Measurements from ENCODE around the gene MTOR. TPM values are rescaled to one million over a fixed set of nuclear protein-coding genes. Genes with fewer than 3 reads are reported as not detected.

MTOR gene
- total RNA-seq, 1 donor from 2014 or later = 43.6 TPM

DNA sequence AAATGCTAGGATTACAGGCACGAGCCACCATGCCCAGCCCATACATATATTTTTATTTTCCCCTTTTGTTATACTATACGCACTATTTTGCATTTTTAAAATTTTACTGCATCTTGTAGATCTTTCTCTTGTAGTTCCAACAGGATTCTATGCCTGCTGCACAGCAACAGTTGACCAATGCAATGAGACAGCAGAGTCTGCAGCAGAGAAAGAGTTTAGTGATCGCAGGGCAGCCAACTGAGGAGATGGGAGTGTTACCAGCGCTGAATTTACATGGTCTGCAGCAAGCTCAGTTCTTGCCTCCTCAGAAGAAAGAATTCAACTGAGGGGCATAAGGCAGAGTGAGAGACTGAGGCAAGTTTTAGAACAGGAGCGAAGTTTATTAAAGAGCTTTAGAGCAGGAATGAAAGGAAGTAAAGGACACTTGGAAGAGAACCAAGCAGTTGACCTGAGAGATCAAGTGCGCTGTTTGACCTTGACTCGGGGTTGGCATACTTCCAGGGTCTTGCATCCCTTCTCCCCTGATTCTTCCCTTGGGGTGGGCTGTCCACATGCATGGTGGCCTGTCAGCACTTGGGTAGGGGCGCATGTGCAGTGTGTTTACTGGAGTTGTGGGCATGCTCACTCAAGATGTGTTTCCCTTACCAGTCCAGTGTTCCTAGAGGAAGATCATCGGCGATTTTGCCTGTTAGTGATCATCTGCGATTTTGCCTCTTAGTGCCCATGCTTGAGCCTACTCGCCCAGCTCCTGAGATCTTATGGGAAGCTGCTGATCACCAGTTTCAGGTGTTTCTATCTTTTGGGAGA is 4.1 kb upstream of the MTOR start:
- Mint-ChIP-seq H3K36me3 (ENCODE audit: low read depth, unreplicated experiment) (no peaks in the 10 kb centered on the region), H3K4me1 (ENCODE audit: low read depth, unreplicated experiment) (no peaks in the 10 kb centered on the region), H3K4me3 (ENCODE audit: unreplicated experiment) (no peak overlapping the region), H3K27ac (ENCODE audit: unreplicated experiment) (no peak overlapping the region), H3K27me3 (ENCODE audit: low read depth, unreplicated experiment) (no peaks in the 10 kb centered on the region), H3K9me3 (ENCODE audit: unreplicated experiment) (no peaks in the 10 kb centered on the region)
- Histone ChIP-seq H3K27ac (ENCODE audit: low read depth, low read length) (no peak overlapping the region), H3K4me3 (ENCODE audit: insufficient read depth, low read depth, low read length) (no peak overlapping the region), H3K79me2 (ENCODE audit: insufficient read depth, low read length) (peaks cover 8% of the 10 kb centered on the region), H3K9me3 (ENCODE audit: insufficient read depth, low read depth, low read length) (no peaks in the 10 kb centered on the region), H3K27me3 (ENCODE audit: insufficient read depth, low read length) (no peaks in the 10 kb centered on the region), H2AFZ (ENCODE audit: low read depth, low read length) (no peak overlapping the region), H3K9ac (ENCODE audit: low read length) (no peak overlapping the region), H4K20me1 (ENCODE audit: insufficient read depth, low read length) (no peaks in the 10 kb centered on the region), H3K36me3 (ENCODE audit: insufficient read depth, low read length) (no peaks in the 10 kb centered on the region), H3K4me1 (ENCODE audit: insufficient read depth, low read length) (peaks cover 9% of the 10 kb centered on the region), H3K4me2 (ENCODE audit: low read length) (no peak overlapping the region)
- DNase-seq (ENCODE audit: low read depth) (no peak), FAIRE-seq (no peak)
- no peak for TF ChIP-seq EZH2 (IDR thresholded peaks at IDR 0.05; ENCODE audit: insufficient read depth, low read length)
- TF ChIP-seq, protein P1, sequence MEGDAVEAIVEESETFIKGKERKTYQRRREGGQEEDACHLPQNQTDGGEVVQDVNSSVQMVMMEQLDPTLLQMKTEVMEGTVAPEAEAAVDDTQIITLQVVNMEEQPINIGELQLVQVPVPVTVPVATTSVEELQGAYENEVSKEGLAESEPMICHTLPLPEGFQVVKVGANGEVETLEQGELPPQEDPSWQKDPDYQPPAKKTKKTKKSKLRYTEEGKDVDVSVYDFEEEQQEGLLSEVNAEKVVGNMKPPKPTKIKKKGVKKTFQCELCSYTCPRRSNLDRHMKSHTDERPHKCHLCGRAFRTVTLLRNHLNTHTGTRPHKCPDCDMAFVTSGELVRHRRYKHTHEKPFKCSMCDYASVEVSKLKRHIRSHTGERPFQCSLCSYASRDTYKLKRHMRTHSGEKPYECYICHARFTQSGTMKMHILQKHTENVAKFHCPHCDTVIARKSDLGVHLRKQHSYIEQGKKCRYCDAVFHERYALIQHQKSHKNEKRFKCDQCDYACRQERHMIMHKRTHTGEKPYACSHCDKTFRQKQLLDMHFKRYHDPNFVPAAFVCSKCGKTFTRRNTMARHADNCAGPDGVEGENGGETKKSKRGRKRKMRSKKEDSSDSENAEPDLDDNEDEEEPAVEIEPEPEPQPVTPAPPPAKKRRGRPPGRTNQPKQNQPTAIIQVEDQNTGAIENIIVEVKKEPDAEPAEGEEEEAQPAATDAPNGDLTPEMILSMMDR (IDR thresholded peaks at IDR 0.05; ENCODE audit: insufficient read depth, low read depth, low read length) = no peak

DNA sequence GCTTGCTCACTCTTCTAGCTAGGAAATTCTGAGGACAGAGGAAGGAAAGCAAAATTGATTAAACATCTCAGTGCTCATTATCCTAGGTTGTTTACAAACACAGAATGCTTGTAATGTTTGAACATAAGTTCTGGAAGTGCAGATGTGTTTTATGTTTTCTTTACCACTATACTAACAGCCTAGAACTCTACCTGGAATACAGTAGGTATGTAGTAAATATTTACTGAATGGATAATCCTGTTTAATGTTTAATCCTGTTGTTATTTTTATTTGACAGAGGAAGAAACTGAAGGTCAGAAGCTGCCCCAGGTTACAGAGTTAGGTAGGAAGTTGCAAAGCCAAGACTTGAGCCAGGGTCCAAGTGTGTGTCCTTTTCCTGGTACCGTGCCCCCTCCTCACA is 6.1 kb downstream of the MTOR start:
- Histone ChIP-seq H3K36me3 (ENCODE audit: insufficient read depth, low read length) (peaks cover 50% of the 10 kb centered on the region), H3K9me3 (ENCODE audit: insufficient read depth, low read depth, low read length) (no peaks in the 10 kb centered on the region), H3K27ac (ENCODE audit: low read depth, low read length) (no peak overlapping the region), H3K4me3 (ENCODE audit: insufficient read depth, low read depth, low read length) (no peak overlapping the region), H3K79me2 (ENCODE audit: insufficient read depth, low read length) (peaks cover 10% of the 10 kb centered on the region), H4K20me1 (ENCODE audit: insufficient read depth, low read length) (peaks cover 9% of the 10 kb centered on the region), H3K4me2 (ENCODE audit: low read length) (no peak overlapping the region), H3K27me3 (ENCODE audit: insufficient read depth, low read length) (no peaks in the 10 kb centered on the region), H3K4me1 (ENCODE audit: insufficient read depth, low read length) (no peaks in the 10 kb centered on the region), H2AFZ (ENCODE audit: low read depth, low read length) (no peak overlapping the region), H3K9ac (ENCODE audit: low read length) (no peak overlapping the region)
- Mint-ChIP-seq H3K27me3 (ENCODE audit: low read depth, unreplicated experiment) (no peaks in the 10 kb centered on the region), H3K27ac (ENCODE audit: unreplicated experiment) (no peak overlapping the region), H3K4me3 (ENCODE audit: unreplicated experiment) (no peak overlapping the region), H3K9me3 (ENCODE audit: unreplicated experiment) (no peaks in the 10 kb centered on the region), H3K4me1 (ENCODE audit: low read depth, unreplicated experiment) (no peaks in the 10 kb centered on the region), H3K36me3 (ENCODE audit: low read depth, unreplicated experiment) (peaks cover 22% of the 10 kb centered on the region)
- TF ChIP-seq, protein P1 (IDR thresholded peaks at IDR 0.05; ENCODE audit: insufficient read depth, low read depth, low read length) = no peak
- no peak for TF ChIP-seq EZH2 (IDR thresholded peaks at IDR 0.05; ENCODE audit: insufficient read depth, low read length)
- FAIRE-seq (no peak), DNase-seq (ENCODE audit: low read depth) (no peak)

DNA sequence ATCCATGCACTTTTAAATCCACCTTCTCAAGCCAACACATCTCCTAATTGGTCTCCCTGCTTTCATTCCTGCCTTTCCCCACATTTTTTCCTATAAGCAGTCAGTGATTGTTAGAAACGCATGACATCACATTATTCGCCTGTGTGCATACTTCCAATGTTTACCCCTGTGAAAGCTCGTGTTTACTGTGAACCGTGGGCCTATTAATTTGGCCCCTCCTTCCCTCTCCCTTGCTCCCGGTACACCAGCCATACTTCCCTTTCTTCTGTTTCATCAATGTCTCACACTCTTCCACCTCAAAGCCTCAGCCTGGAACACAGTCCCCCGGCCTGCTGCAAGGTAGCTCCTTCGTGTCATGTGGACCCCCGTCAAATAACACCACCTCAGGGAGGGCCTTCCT is 9.1 kb downstream of the MTOR start:
- H3K36me3 Mint-ChIP-seq (ENCODE audit: low read depth, unreplicated experiment) = peaks cover 31% of the 10 kb centered on the region
- no peaks in the 10 kb centered on the region for H3K9me3 ChIP-seq (ENCODE audit: insufficient read depth, low read depth, low read length)
- H3K9ac ChIP-seq (ENCODE audit: low read length) = no peak overlapping the region
- H3K27me3 ChIP-seq (ENCODE audit: insufficient read depth, low read length) = no peaks in the 10 kb centered on the region
- no peak for DNase-seq (ENCODE audit: low read depth)
- no peak for TF ChIP-seq EZH2 (IDR thresholded peaks at IDR 0.05; ENCODE audit: insufficient read depth, low read length)
- TF ChIP-seq, protein P1 (IDR thresholded peaks at IDR 0.05; ENCODE audit: insufficient read depth, low read depth, low read length) = no peak
- no peak overlapping the region for H3K4me2 ChIP-seq (ENCODE audit: low read length)
- no peak for FAIRE-seq
- no peaks in the 10 kb centered on the region for H3K4me1 Mint-ChIP-seq (ENCODE audit: low read depth, unreplicated experiment)
- no peaks in the 10 kb centered on the region for H3K9me3 Mint-ChIP-seq (ENCODE audit: unreplicated experiment)
- no peaks in the 10 kb centered on the region for H3K4me1 ChIP-seq (ENCODE audit: insufficient read depth, low read length)
- H3K4me3 Mint-ChIP-seq (ENCODE audit: unreplicated experiment) = no peak overlapping the region
- H3K79me2 ChIP-seq (ENCODE audit: insufficient read depth, low read length) = no peaks in the 10 kb centered on the region
- peaks cover 40% of the 10 kb centered on the region for H3K36me3 ChIP-seq (ENCODE audit: insufficient read depth, low read length)
- no peak overlapping the region for H3K27ac Mint-ChIP-seq (ENCODE audit: unreplicated experiment)
- no peaks in the 10 kb centered on the region for H3K27me3 Mint-ChIP-seq (ENCODE audit: low read depth, unreplicated experiment)
- H4K20me1 ChIP-seq (ENCODE audit: insufficient read depth, low read length) = peaks cover 14% of the 10 kb centered on the region
- no peak overlapping the region for H2AFZ ChIP-seq (ENCODE audit: low read depth, low read length)
- no peak overlapping the region for H3K4me3 ChIP-seq (ENCODE audit: insufficient read depth, low read depth, low read length)
- H3K27ac ChIP-seq (ENCODE audit: low read depth, low read length) = no peak overlapping the region
